Testis (tissue), 2 donors: ENCODE results near the gene CTAG1B.

Source experiments
- CTCF ChIP-seq, 3 experiments: fragments of 450-650 bp in 2 of 3; fragments of 200-600 bp in 1 of 3; sonication (generic) in 1 of 3; IDR thresholded peaks; one replicate each; pipeline ENCODE4 v1.5.1; 2016 to 2019; ENCODE audit warnings: antibody characterized with exemption in 3 of 3, mild to moderate bottlenecking in 2 of 3, moderate library complexity in 1 of 3
- POLR2A ChIP-seq: fragments of 450-650 bp; IDR thresholded peaks from one replicate; pipeline ENCODE4 v1.6.1; 2017; ENCODE audit warnings: antibody characterized with exemption, mild to moderate bottlenecking, moderate library complexity

GRCh38 chrX:154597221-154597620, 21.9 kb downstream of the CTAG1B start:
- no peak for TF ChIP-seq CTCF (IDR thresholded peaks at IDR 0.05)
- no peak for TF ChIP-seq POLR2A
